ENCODE results near the gene NDUFV1. TPM values are rescaled to one million over a fixed set of nuclear protein-coding genes. Genes with fewer than 3 reads are reported as not detected.

The NDUFV1 gene
- total and polyA plus RNA-seq, 2 donors (not counting 1 experiment from before 2014, with no cell fraction given): 238 to 315 TPM

- intact Hi-C loops (cut with micrococcal nuclease): no loop called here
- Mint-ChIP-seq H3K27me3 (no peaks in the 10 kb centered on the region), H3K4me3 (peak overlapping the region; percentile 68), H3K27ac (peak overlapping the region; percentile 80), H3K9me3 (ENCODE audit: insufficient read depth) (no peaks in the 10 kb centered on the region), H3K4me1 (peaks cover 45% of the 10 kb centered on the region)
- no peaks in the 10 kb centered on the region for H3K79me2 ChIP-seq (ENCODE audit: control insufficient read depth, insufficient read depth, low read length)
- TF ChIP-seq, protein P1, sequence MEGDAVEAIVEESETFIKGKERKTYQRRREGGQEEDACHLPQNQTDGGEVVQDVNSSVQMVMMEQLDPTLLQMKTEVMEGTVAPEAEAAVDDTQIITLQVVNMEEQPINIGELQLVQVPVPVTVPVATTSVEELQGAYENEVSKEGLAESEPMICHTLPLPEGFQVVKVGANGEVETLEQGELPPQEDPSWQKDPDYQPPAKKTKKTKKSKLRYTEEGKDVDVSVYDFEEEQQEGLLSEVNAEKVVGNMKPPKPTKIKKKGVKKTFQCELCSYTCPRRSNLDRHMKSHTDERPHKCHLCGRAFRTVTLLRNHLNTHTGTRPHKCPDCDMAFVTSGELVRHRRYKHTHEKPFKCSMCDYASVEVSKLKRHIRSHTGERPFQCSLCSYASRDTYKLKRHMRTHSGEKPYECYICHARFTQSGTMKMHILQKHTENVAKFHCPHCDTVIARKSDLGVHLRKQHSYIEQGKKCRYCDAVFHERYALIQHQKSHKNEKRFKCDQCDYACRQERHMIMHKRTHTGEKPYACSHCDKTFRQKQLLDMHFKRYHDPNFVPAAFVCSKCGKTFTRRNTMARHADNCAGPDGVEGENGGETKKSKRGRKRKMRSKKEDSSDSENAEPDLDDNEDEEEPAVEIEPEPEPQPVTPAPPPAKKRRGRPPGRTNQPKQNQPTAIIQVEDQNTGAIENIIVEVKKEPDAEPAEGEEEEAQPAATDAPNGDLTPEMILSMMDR (IDR thresholded peaks at IDR 0.05): no peak
- no peak for TF ChIP-seq EZH2 (IDR thresholded peaks at IDR 0.05; ENCODE audit: borderline replicate concordance, insufficient read depth, low read depth, low read length, poor library complexity, severe bottlenecking)
- no peaks in the 10 kb centered on the region for H4K20me1 ChIP-seq (ENCODE audit: control insufficient read depth, insufficient read depth, low read length, poor library complexity, severe bottlenecking)
- no peak overlapping the region for H3K4me3 ChIP-seq (ENCODE audit: control extremely low read depth in 1 of 5, extremely low read depth in 1 of 5, insufficient read depth in 1 of 5, low read depth in 2 of 5, low read length in 4 of 5)
- POLR2A ChIA-PET: interaction anchor here (0.6 to 3.8 kb wide), 4 partner anchors 8 to 179 kb away, joined by 4 to 31 read pairs (median 7); partner anchors contain the start of gene NUDT8
- WGBS (ENCODE audit: insufficient coverage): 51% methylated on average over 33 of the region's 34 CpGs
- H3K27me3 ChIP-seq (replicated peaks in 1 of 4; ENCODE audit: control extremely low read depth in 1 of 4, control insufficient read depth in 3 of 4, insufficient read depth in 4 of 4, low read length in 3 of 4): no peaks in the 10 kb centered on the region
- no peak overlapping the region for H3K27ac ChIP-seq (ENCODE audit: low read length in 2 of 2)
- peaks cover 0 to 18% of the 10 kb centered on the region in 2 experiments for H3K36me3 ChIP-seq (replicated peaks in 1 of 2; ENCODE audit: control extremely low read depth in 1 of 2, control insufficient read depth in 1 of 2, extremely low read depth in 1 of 2, insufficient read depth in 2 of 2, low read length in 1 of 2)
- CTCF ChIA-PET: interaction anchor here (0.8 to 8.0 kb wide), 6 partner anchors 13 to 44 kb away, joined by 3 to 85 read pairs (median 4); partner anchors contain the start of genes GSTP1 and NUDT8
- no peak overlapping the region for H2AFZ ChIP-seq (ENCODE audit: insufficient read depth, low read depth, low read length, poor library complexity, severe bottlenecking)
- no peak for ATAC-seq (ENCODE audit: low read depth)
- DNase-seq: peak; percentile 51
- H3K9me3 ChIP-seq (ENCODE audit: control extremely low read depth in 1 of 3, control insufficient read depth in 2 of 3, insufficient read depth in 1 of 3, low read length in 2 of 3): no peaks in the 10 kb centered on the region
- peak overlapping the region; percentile 79 for H3K4me2 ChIP-seq (replicated peaks; ENCODE audit: low read depth, low read length, poor library complexity, severe bottlenecking)
- peaks cover 32 to 38% of the 10 kb centered on the region in 2 donors for H3K4me1 ChIP-seq (ENCODE audit: control insufficient read depth in 2 of 2, insufficient read depth in 2 of 2, low read length in 2 of 2)
- no peak overlapping the region for H3K9ac ChIP-seq (ENCODE audit: low read length)
Measured at GRCh38 chr11:67615728-67616430, 9.1 kb downstream of the NDUFV1 start.
